A673 (cell line): Measurements from ENCODE around the gene LEAP2. TPM values are rescaled to one million over a fixed set of nuclear protein-coding genes. Genes with fewer than 3 reads are reported as not detected.

Experiments used
- BruUV-seq: library from RNA; stranded (reverse); fragments of 400-500 nt; replicated peaks from 2 replicates; lab custom pipeline; 2021; lab: Mats Ljungman, UMichigan
- CTCF ChIA-PET: fragments of 300-600 bp; sonication (Branson Sonifier 250); formaldehyde crosslinking; loops from one replicate; lab custom pipeline; 2022; ENCODE audit warnings: antibody characterized with exemption; lab: Charles Lee
- POLR2A ChIA-PET: fragments of 300-600 bp; sonication (Branson Sonifier 250); formaldehyde crosslinking; loops from one replicate; lab custom pipeline; 2022; ENCODE audit warnings: antibody characterized with exemption; ENCODE audit not compliant: low non-redundant PET; lab: Charles Lee
- DNase-seq: peaks from one replicate; pipeline ENCODE4 v3.0.0-alpha.2; 2015; ENCODE audit warnings: low spot score
- H3K27ac ChIP-seq: fragments of 200-600 bp; sonication (generic); 2 replicates; pipeline ENCODE4 v1.5.1; 2016; ENCODE audit warnings: mixed run types, low read depth, mild to moderate bottlenecking, mixed read lengths, antibody characterized with exemption, low read length; ENCODE audit not compliant: poor library complexity, severe bottlenecking
- H3K27me3 ChIP-seq: fragments of 200-600 bp; sonication (generic); replicated peaks from 2 replicates; pipeline ENCODE4 v1.6.1; 2017; ENCODE audit warnings: mixed run types, low read depth, mild to moderate bottlenecking, mixed read lengths, antibody characterized with exemption, low read length; ENCODE audit not compliant: insufficient read depth, poor library complexity
- H3K36me3 ChIP-seq: fragments of 200-600 bp; sonication (generic); 2 replicates; pipeline ENCODE4 v1.6.1; 2016; ENCODE audit warnings: mixed run types, mild to moderate bottlenecking, mixed read lengths, antibody characterized with exemption, low read length; ENCODE audit not compliant: insufficient read depth, poor library complexity, severe bottlenecking
- H3K4me1 ChIP-seq: fragments of 200-600 bp; sonication (generic); 2 replicates; pipeline ENCODE4 v1.6.1; 2017; ENCODE audit warnings: mixed run types, mild to moderate bottlenecking, mixed read lengths, antibody characterized with exemption, low read length; ENCODE audit not compliant: insufficient read depth, poor library complexity, severe bottlenecking
- H3K4me3 ChIP-seq: fragments of 200-600 bp; sonication (generic); 2 replicates; pipeline ENCODE4 v1.5.1; 2016; ENCODE audit warnings: low read depth, mixed run types, mild to moderate bottlenecking, mixed read lengths, low read length; ENCODE audit not compliant: poor library complexity, severe bottlenecking
- H3K9me3 ChIP-seq: fragments of 200-600 bp; sonication (generic); 2 replicates; pipeline ENCODE4 v1.6.1; 2016; ENCODE audit warnings: mixed run types, low read depth, mild to moderate bottlenecking, mixed read lengths, antibody characterized with exemption, low read length; ENCODE audit not compliant: poor library complexity, severe bottlenecking
- EZH2 ChIP-seq: fragments of 200-600 bp; sonication (generic); IDR thresholded peaks from 2 replicates; pipeline ENCODE4 v1.6.1; 2017; ENCODE audit warnings: borderline replicate concordance, low read depth, mild to moderate bottlenecking, mixed read lengths, antibody characterized with exemption, low read length; ENCODE audit not compliant: poor library complexity, severe bottlenecking
- intact Hi-C: fragments of 100-400 bp; cut with micrococcal nuclease; formaldehyde crosslinking; loops from one replicate; pipeline ENCODE4 v1.10.0; 2022; ENCODE audit not compliant: unreplicated experiment
- total RNA-seq: library from RNA; stranded (reverse); gene quantifications from 2 replicates; pipeline ENCODE4 v1.2.3, GENCODE V29; 2021
- TF ChIP-seq, protein P1 (sequence below): fragments of 300-800, 200-600 bp; sonication (generic); conservative IDR thresholded peaks from 2 replicates; pipeline ENCODE4 v1.5.1; 2017; ENCODE audit warnings: low read depth, mild to moderate bottlenecking, antibody characterized with exemption, low read length, moderate library complexity, mixed read lengths

Gene LEAP2
- total RNA-seq, 1 experiment from 2014 or later = 2.9 TPM

DNA sequence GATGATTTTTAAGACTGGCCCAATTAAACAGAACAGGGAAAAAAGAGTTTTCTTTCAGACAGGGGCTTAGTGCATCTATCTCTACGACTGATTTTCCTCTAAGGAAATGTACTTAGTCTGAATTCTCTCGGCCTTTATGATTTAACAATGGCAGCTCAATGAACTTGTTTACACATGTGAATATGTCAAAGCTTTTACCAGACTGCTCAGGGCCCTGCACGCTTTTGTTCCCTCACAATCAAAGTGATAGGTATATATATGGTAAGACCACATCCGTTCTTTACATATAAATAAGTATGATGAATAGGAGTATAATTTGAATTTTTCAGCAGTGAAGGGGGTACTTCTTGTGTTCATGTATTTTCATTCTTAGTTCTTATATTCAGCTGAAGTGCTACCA lies 27.6 kb downstream of the LEAP2 start:
- intact Hi-C loops = no loop called here
- Histone ChIP-seq H3K27ac (no peak overlapping the region), H3K36me3 (peaks cover 38% of the 10 kb centered on the region), H3K4me3 (no peak overlapping the region), H3K4me1 (no peaks in the 10 kb centered on the region), H3K9me3 (no peaks in the 10 kb centered on the region), H3K27me3 (no peaks in the 10 kb centered on the region)
- TF ChIP-seq, protein P1, sequence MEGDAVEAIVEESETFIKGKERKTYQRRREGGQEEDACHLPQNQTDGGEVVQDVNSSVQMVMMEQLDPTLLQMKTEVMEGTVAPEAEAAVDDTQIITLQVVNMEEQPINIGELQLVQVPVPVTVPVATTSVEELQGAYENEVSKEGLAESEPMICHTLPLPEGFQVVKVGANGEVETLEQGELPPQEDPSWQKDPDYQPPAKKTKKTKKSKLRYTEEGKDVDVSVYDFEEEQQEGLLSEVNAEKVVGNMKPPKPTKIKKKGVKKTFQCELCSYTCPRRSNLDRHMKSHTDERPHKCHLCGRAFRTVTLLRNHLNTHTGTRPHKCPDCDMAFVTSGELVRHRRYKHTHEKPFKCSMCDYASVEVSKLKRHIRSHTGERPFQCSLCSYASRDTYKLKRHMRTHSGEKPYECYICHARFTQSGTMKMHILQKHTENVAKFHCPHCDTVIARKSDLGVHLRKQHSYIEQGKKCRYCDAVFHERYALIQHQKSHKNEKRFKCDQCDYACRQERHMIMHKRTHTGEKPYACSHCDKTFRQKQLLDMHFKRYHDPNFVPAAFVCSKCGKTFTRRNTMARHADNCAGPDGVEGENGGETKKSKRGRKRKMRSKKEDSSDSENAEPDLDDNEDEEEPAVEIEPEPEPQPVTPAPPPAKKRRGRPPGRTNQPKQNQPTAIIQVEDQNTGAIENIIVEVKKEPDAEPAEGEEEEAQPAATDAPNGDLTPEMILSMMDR = no peak
- no peak for TF ChIP-seq EZH2
- POLR2A ChIA-PET = no interaction called here
- DNase-seq = no peak
- CTCF ChIA-PET = no interaction called here
- no TSS peak for BruUV-seq

DNA sequence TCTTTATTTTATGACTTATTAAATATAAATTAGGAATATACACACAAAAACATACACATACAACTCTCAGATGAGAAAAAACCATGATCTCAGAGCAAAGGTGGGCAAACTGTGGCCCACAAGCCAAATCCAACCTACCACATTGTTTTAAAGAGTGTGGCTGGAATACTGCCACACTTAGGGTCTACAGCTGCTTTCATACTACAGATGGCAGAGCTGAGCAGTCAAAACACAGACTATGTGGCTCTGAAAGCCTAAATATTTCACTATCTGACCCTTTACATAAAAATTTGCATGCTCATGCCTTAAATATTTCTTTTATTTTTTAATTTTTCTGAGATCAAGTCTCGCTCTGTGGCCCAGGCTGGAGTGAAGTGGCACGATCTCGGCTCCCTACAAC lies 28.3 kb downstream of the LEAP2 start:
- no peaks in the 10 kb centered on the region for H3K9me3 ChIP-seq
- H3K4me3 ChIP-seq = no peak overlapping the region
- DNase-seq = no peak
- BruUV-seq = no TSS peak
- POLR2A ChIA-PET = no interaction called here
- peaks cover 31% of the 10 kb centered on the region for H3K36me3 ChIP-seq
- CTCF ChIA-PET = no interaction called here
- no peaks in the 10 kb centered on the region for H3K4me1 ChIP-seq
- no peak overlapping the region for H3K27ac ChIP-seq
- no peak for TF ChIP-seq EZH2
- TF ChIP-seq, protein P1 = no peak
- intact Hi-C loops = no loop called here
- no peaks in the 10 kb centered on the region for H3K27me3 ChIP-seq

DNA sequence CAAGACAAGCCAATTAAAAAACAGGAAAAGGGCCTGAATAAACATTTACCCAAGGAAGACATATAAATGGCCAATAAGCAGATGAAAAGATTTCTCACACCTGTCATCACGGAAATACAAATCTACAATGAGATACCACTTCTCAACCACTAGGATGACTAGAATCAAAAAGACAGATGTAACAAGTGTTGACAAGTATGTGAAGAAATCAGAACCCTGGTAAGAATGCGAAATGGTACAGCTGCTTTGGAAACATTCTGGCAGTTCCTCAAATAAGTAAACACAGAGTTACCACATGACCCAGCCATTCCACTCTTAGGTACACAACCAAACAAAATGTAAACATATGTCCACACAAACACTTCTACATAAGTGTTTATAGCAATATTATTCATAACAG lies 32.5 kb downstream of the LEAP2 start:
- BruUV-seq = no TSS peak
- CTCF ChIA-PET = no interaction called here
- H3K27ac ChIP-seq = no peak overlapping the region
- TF ChIP-seq, protein P1 = no peak
- no peak for TF ChIP-seq EZH2
- DNase-seq = no peak
- peaks cover 5% of the 10 kb centered on the region for H3K36me3 ChIP-seq
- intact Hi-C loops = no loop called here
- no peaks in the 10 kb centered on the region for H3K27me3 ChIP-seq
- POLR2A ChIA-PET = no interaction called here
- H3K4me1 ChIP-seq = no peaks in the 10 kb centered on the region
- no peaks in the 10 kb centered on the region for H3K9me3 ChIP-seq
- H3K4me3 ChIP-seq = no peak overlapping the region
